ENCODE results near the gene ANKRD36.
"Not testable (repeated sequence)": the region's sequence is repeated elsewhere in the genome, so short reads cannot be mapped to it uniquely, and the experiment has no call there.

Gene ANKRD36

GRCh38 chr2:97113050-97113881 is at the start of gene ANKRD36:
TSS of gene ANKRD36 (plus strand) at chr2:97113153. CDS start at chr2:97113740, 587 bp downstream.
- DNase-seq (ENCODE audit: low spot score): peak; percentile 28

GRCh38 chr2:97066030-97066429 is 46.9 kb upstream of the ANKRD36 start:
- DNase-seq (ENCODE audit: low spot score): not testable (repeated sequence)

- no peak for DNase-seq (ENCODE audit: low spot score)
Measured at GRCh38 chr2:97067279-97068004, 45.5 kb upstream of the ANKRD36 start.

GRCh38 chr2:97068074-97068473 is 44.9 kb upstream of the ANKRD36 start:
- DNase-seq (ENCODE audit: low spot score): no peak

GRCh38 chr2:97068722-97069121 is 44.2 kb upstream of the ANKRD36 start:
- not testable (repeated sequence) for DNase-seq (ENCODE audit: low spot score)

GRCh38 chr2:97070915-97071314 is 42.0 kb upstream of the ANKRD36 start:
- DNase-seq (ENCODE audit: low spot score): not testable (repeated sequence)

- DNase-seq (ENCODE audit: low spot score): not testable (repeated sequence)
Measured at GRCh38 chr2:97077213-97077612, 35.7 kb upstream of the ANKRD36 start.

- DNase-seq (ENCODE audit: low spot score): not testable (repeated sequence)
Measured at GRCh38 chr2:97080855-97081254, 32.1 kb upstream of the ANKRD36 start.

- DNase-seq (ENCODE audit: low spot score): peak; percentile 47
Measured at GRCh38 chr2:97082206-97082605, 30.7 kb upstream of the ANKRD36 start.

GRCh38 chr2:97083516-97083915 is 29.4 kb upstream of the ANKRD36 start:
- DNase-seq (ENCODE audit: low spot score): not testable (repeated sequence)

- not testable (repeated sequence) for DNase-seq (ENCODE audit: low spot score)
Measured at GRCh38 chr2:97085093-97085492, 27.9 kb upstream of the ANKRD36 start.

- not testable (repeated sequence) for DNase-seq (ENCODE audit: low spot score)
Measured at GRCh38 chr2:97088706-97089105, 24.2 kb upstream of the ANKRD36 start.

- not testable (repeated sequence) for DNase-seq (ENCODE audit: low spot score)
Measured at GRCh38 chr2:97092946-97093345, 20.0 kb upstream of the ANKRD36 start.

GRCh38 chr2:97093983-97094771 is 18.8 kb upstream of the ANKRD36 start:
- not testable (repeated sequence) for DNase-seq (ENCODE audit: low spot score)

- not testable (repeated sequence) for DNase-seq (ENCODE audit: low spot score)
Measured at GRCh38 chr2:97094772-97095611, 18.0 kb upstream of the ANKRD36 start, which contains the start of gene FAHD2B. TSS of gene FAHD2B (minus strand) at chr2:97094882. CDS start at chr2:97091706, 3,176 bp downstream.

GRCh38 chr2:97095661-97096060 is 17.3 kb upstream of the ANKRD36 start:
- DNase-seq (ENCODE audit: low spot score): no peak

- DNase-seq (ENCODE audit: low spot score): not testable (repeated sequence)
Measured at GRCh38 chr2:97098786-97099372, 14.1 kb upstream of the ANKRD36 start.

GRCh38 chr2:97106878-97107277 is 6.1 kb upstream of the ANKRD36 start:
- not testable (repeated sequence) for DNase-seq (ENCODE audit: low spot score)

GRCh38 chr2:97111246-97111645 is 1.7 kb upstream of the ANKRD36 start:
- DNase-seq (ENCODE audit: low spot score): not testable (repeated sequence)

GRCh38 chr2:97112320-97113049 is 468 bp upstream of the ANKRD36 start:
- DNase-seq (ENCODE audit: low spot score): not testable (repeated sequence)
